ENCODE data around the gene BCAS1. TPM values are rescaled to one million over a fixed set of nuclear protein-coding genes. Genes with fewer than 3 reads are reported as not detected.

The BCAS1 gene
- total and polyA plus RNA-seq, 10 of the 15 experiments (the other 5 are each of a cell fraction or from before 2014, with no cell fraction given) = 0.21 to 1.4 (median 0.55) TPM

DNA sequence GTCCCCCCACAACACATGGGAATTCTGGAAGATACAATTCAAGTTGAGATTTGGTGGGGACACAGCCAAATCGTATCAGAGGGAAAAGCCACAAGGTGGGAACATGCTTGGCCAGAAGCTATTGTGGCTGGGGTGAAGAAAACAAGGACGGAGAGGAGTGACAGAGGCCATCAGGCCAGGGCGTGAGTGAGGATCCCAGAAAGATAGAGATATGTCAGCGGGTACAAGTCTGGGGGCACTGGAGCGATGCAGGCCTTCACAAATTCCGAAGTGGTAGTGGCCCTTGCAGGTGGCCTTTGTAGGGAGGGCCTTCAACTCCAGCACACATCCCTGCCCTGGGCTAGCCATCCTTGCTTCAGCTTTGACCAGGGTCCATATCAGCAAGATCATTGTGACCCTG, 159.1 kb downstream of the BCAS1 start:
- ATAC-seq = no peak
- Histone ChIP-seq H4K20me1 (ENCODE audit: control insufficient read depth, insufficient read depth) (no peaks in the 10 kb centered on the region), H3K4me3 (no peak overlapping the region), H3K9ac (ENCODE audit: control insufficient read depth, insufficient read depth, low read length) (no peak overlapping the region), H3K27me3 (replicated peaks in 1 of 2; ENCODE audit: control insufficient read depth in 2 of 2, insufficient read depth in 2 of 2, low read length in 1 of 2) (no peaks in the 10 kb centered on the region), H3K27ac (ENCODE audit: control insufficient read depth, insufficient read depth) (no peak overlapping the region), H2AFZ (ENCODE audit: control insufficient read depth, low read depth, low read length) (no peak overlapping the region), H3K9me3 (replicated peaks; ENCODE audit: control insufficient read depth, insufficient read depth, low read length) (no peaks in the 10 kb centered on the region), H3K79me2 (ENCODE audit: control insufficient read depth, insufficient read depth, low read length) (peaks cover 7% of the 10 kb centered on the region), H3K4me1 (ENCODE audit: control insufficient read depth, insufficient read depth, low read length) (peaks cover 24% of the 10 kb centered on the region), H3K36me3 (ENCODE audit: control insufficient read depth in 2 of 2, insufficient read depth in 2 of 2, low read length in 1 of 2) (no peaks in the 10 kb centered on the region), H3K4me2 (ENCODE audit: control insufficient read depth, insufficient read depth) (no peak overlapping the region)
- no peak for FAIRE-seq
- intact Hi-C loops (cut with micrococcal nuclease; ENCODE audit: unreplicated experiment) (no loop called here), in situ Hi-C loops (cut with MboI) (no loop called here)
- TSS peak; percentile 15 for BruUV-seq (replicated peaks)
- no peak for TF ChIP-seq PML (IDR thresholded peaks at IDR 0.05; ENCODE audit: low read length)
- no peak for TF ChIP-seq SPI1 (IDR thresholded peaks at IDR 0.05; ENCODE audit: borderline replicate concordance, insufficient read depth, low read depth, low read length)
- TF ChIP-seq ETV6 (conservative IDR thresholded peaks at IDR 0.05 in 1 of 2, IDR thresholded peaks at IDR 0.05 in 1 of 2; ENCODE audit: borderline replicate concordance in 1 of 2, low read depth in 1 of 2) = 0 out of 4 replicates have a peak, but pooled peaks of 1 of the 2 experiments have one; percentile 44
- TF ChIP-seq KDM1A (IDR thresholded peaks at IDR 0.05; ENCODE audit: borderline replicate concordance) = no peak
- no peak for TF ChIP-seq YY1 (IDR thresholded peaks at IDR 0.05; ENCODE audit: low read depth, low read length)
- 71% methylated on average over 6 of the region's 6 CpGs for whole genome bisulfite sequencing (ENCODE audit: insufficient coverage, insufficient replicate concordance, low lambda C conversion rate, missing lambda C conversion rate)
- SMC1A ChIA-PET (ENCODE audit: uncharacterized antibody, unreplicated experiment) = interaction anchor here (0.5 to 2.9 kb wide), 11 partner anchors 11 to 189 kb away, joined by 3 to 13 read pairs (median 3); no protein-coding TSS in a partner anchor
- RAD21 ChIA-PET (ENCODE audit: unreplicated experiment) = interaction anchor here (0.6 to 1.5 kb wide), 6 partner anchors 10 to 329 kb away, joined by 3 to 8 read pairs (median 4); no protein-coding TSS in a partner anchor
- no peak for DNase-seq (ENCODE audit: low read depth, low spot score)
- CTCF ChIA-PET = interaction anchor here (0.6 to 2.1 kb wide), 6 partner anchors 13 to 96 kb away, joined by 3 to 4 read pairs (median 4); no protein-coding TSS in a partner anchor
- POLR2A ChIA-PET = interaction anchor here (0.6 to 1.3 kb wide), 2 partner anchors 10 to 17 kb away, joined by 5 to 6 read pairs; no protein-coding TSS in a partner anchor

DNA sequence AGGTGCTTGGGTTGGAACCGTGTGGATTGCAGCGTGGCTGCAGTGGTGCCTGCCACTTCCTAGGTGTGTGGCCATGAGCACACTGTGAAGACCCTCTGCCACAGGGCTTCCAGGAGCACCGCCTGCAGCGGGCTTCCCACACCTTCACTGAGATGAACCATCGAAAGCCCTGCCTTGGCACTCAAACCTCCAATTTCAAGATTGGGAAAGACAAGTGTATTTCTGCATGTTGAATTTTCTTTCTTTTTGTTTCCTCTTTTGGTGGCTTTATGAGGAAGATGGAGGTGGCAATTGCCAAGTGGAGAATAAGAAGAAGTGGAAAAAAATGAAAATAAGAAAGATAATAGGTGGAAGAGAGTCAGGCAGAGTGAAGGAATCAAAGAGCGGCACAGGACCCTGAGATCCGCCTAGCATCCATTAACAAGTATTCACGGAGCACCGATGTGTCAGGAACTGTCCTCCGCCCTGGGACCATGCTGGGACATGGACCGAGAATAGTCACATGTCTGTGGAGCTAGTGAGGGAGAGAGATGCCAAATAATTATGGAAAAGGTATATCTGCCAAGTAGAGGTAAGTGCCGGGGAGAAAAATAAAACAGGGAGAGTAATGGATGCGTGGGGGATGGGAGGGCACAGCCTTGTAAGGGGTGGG, 159.9 kb downstream of the BCAS1 start:
- ChIA-PET RAD21 (ENCODE audit: unreplicated experiment) (interaction anchor here (1.4 kb wide), 1 partner anchor 70 kb away, joined by 3 read pairs; no protein-coding TSS in a partner anchor), SMC1A (ENCODE audit: uncharacterized antibody, unreplicated experiment) (interaction anchor here (2.3 to 4.4 kb wide), 2 partner anchors 12 to 38 kb away, joined by 10 to 39 read pairs; no protein-coding TSS in a partner anchor), CTCF (interaction anchor here (0.6 to 3.7 kb wide), 2 partner anchors 16 to 96 kb away, joined by 4 to 18 read pairs; no protein-coding TSS in a partner anchor), POLR2A (interaction anchor here (0.6 to 1.7 kb wide), 2 partner anchors 16 to 40 kb away, joined by 5 to 6 read pairs; no protein-coding TSS in a partner anchor)
- no peak overlapping the region for H3K9ac ChIP-seq (ENCODE audit: control insufficient read depth, insufficient read depth, low read length)
- no peaks in the 10 kb centered on the region for H3K36me3 ChIP-seq (ENCODE audit: control insufficient read depth in 2 of 2, insufficient read depth in 2 of 2, low read length in 1 of 2)
- H3K4me2 ChIP-seq (ENCODE audit: control insufficient read depth, insufficient read depth) = no peak overlapping the region
- H2AFZ ChIP-seq (ENCODE audit: control insufficient read depth, low read depth, low read length) = no peak overlapping the region
- intact Hi-C loops (cut with micrococcal nuclease; ENCODE audit: unreplicated experiment) (no loop called here), in situ Hi-C loops (cut with MboI) (no loop called here)
- WGBS (ENCODE audit: insufficient coverage, insufficient replicate concordance, low lambda C conversion rate, missing lambda C conversion rate) = 94% methylated on average over 13 of the region's 13 CpGs
- FAIRE-seq = no peak
- H3K4me3 ChIP-seq = no peak overlapping the region
- no peak overlapping the region for H3K27ac ChIP-seq (ENCODE audit: control insufficient read depth, insufficient read depth)
- H3K9me3 ChIP-seq (replicated peaks; ENCODE audit: control insufficient read depth, insufficient read depth, low read length) = no peaks in the 10 kb centered on the region
- no peaks in the 10 kb centered on the region for H4K20me1 ChIP-seq (ENCODE audit: control insufficient read depth, insufficient read depth)
- DNase-seq (ENCODE audit: low read depth, low spot score) = no peak
- H3K27me3 ChIP-seq (replicated peaks in 1 of 2; ENCODE audit: control insufficient read depth in 2 of 2, insufficient read depth in 2 of 2, low read length in 1 of 2) = no peaks in the 10 kb centered on the region
- peaks cover 27% of the 10 kb centered on the region for H3K4me1 ChIP-seq (ENCODE audit: control insufficient read depth, insufficient read depth, low read length)
- TF ChIP-seq ETV6 (conservative IDR thresholded peaks at IDR 0.05 in 1 of 2, IDR thresholded peaks at IDR 0.05 in 1 of 2; ENCODE audit: borderline replicate concordance in 1 of 2, low read depth in 1 of 2) = peak in 1 of 2 experiments; percentile 62; a peak in 1 of 4 replicates
- no peak for TF ChIP-seq POLR2AphosphoS2 (IDR thresholded peaks at IDR 0.05; ENCODE audit: low read depth, low read length)
- no peak for ATAC-seq
- no TSS peak for BruUV-seq (replicated peaks)
- peaks cover 7% of the 10 kb centered on the region for H3K79me2 ChIP-seq (ENCODE audit: control insufficient read depth, insufficient read depth, low read length)
